Activated T-helper 1 cell treated with anti-CD3 and anti-CD28 coated beads, Interleukin-12 subunit alpha, Interleukin-12 subunit beta, Interleukin-2, Interleukin-4 antibody, amounts not matched to agents 30 ng/mL and 10 ng/mL and 1 ng/mL, durations not matched to agents 14 hours and 24 hours and 36 hours (primary cell): Measurements from ENCODE around the gene SLFN12L. TPM values are rescaled to one million over a fixed set of nuclear protein-coding genes. Genes with fewer than 3 reads are reported as not detected.
A peak's percentile ranks its signal among the peaks of the same experiment; 100 is the strongest.
"Not testable (repeated sequence)": the region's sequence is repeated elsewhere in the genome, so short reads cannot be mapped to it uniquely, and the experiment has no call there.

Experiments
- DNase-seq: peaks from one replicate; pipeline ENCODE4 v3.0.0; 2021; ENCODE audit warnings: low spot score
- H3K27ac Mint-ChIP-seq: one replicate; pipeline ENCODE4 v1.8.0; 2021; ENCODE audit warnings: mild to moderate bottlenecking, mixed read lengths
- H3K27me3 Mint-ChIP-seq: one replicate; pipeline ENCODE4 v1.8.0; 2022; ENCODE audit warnings: mild to moderate bottlenecking, moderate library complexity, mixed read lengths; ENCODE audit not compliant: insufficient read depth
- H3K36me3 Mint-ChIP-seq: one replicate; pipeline ENCODE4 v1.8.0; 2021; ENCODE audit warnings: low read depth, mixed read lengths
- H3K4me1 Mint-ChIP-seq: one replicate; pipeline ENCODE4 v1.8.0; 2021; ENCODE audit warnings: low read depth, mixed read lengths
- H3K4me3 Mint-ChIP-seq: one replicate; pipeline ENCODE4 v1.8.0; 2021; ENCODE audit warnings: mild to moderate bottlenecking, moderate library complexity, mixed read lengths
- H3K9me3 Mint-ChIP-seq: one replicate; pipeline ENCODE4 v1.8.0; 2021; ENCODE audit warnings: mixed read lengths
- intact Hi-C: fragments of 100-400 bp; cut with micrococcal nuclease; formaldehyde crosslinking; loops from one replicate; pipeline ENCODE4 v1.15.1; 2024
- total RNA-seq: library from RNA; stranded (reverse); gene quantifications from 2 replicates; pipeline ENCODE4 v1.2.3, GENCODE V29; 2022

Gene SLFN12L
- total RNA-seq, result 45.2 and 49.3 TPM in 2 replicates

GRCh38 chr17:35537601-35538141 lies at the start of gene SLFN12L:
Gene SLFN12L, minus strand, starts transcription at chr17:35537678. Its CDS starts 15,314 bp downstream, at chr17:35522364.
- Mint-ChIP-seq H3K27me3 (no peaks in the 10 kb centered on the region), H3K9me3 (no peaks in the 10 kb centered on the region), H3K4me1 (peaks cover 54% of the 10 kb centered on the region), H3K27ac (peak within 1 kb of the TSS; percentile 100), H3K36me3 (peaks cover 13% of the 10 kb centered on the region), H3K4me3 (peak within 1 kb of the TSS; percentile 85)
- DNase-seq, result peak; percentile 61
- intact Hi-C loops, result loop anchor here (1.0 to 10.0 kb wide), 12 partner anchors 17 to 473 kb away; partner anchors contain the start of genes AP2B1, NLE1, PEX12 and RFFL

DNA sequence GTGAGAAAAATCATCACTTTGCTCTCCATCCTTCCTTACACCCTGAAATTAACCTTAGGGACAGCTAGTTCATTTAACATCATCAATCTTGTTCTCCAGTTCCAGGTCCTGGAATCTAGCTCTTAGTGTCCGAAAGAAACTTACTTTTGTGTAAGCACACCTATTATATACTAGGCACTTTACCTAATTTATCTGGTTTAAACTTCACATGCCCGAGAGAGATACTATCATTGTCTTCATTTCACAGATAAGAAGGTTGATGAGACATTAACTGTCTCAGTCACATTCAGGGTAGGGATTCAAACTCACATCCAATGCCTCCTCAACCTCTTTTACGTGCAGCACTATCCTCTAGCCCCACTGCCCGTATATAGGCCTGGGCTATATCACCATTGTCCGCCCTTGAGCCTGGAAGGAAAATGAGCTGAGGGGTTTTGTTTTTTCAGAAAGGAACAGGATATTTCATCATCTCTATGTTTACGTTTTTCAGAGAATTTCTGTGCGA lies 49.1 kb upstream of the SLFN12L start:
- no peaks in the 10 kb centered on the region for H3K9me3 Mint-ChIP-seq
- peaks cover 5% of the 10 kb centered on the region for H3K27me3 Mint-ChIP-seq
- intact Hi-C loops, result loop anchor here (1.0 to 5.0 kb wide), 9 partner anchors 8 to 414 kb away; partner anchors contain the start of genes PEX12, SLFN12L, SLFN13 and TAF15
- H3K36me3 Mint-ChIP-seq, result peaks cover 3% of the 10 kb centered on the region
- no peak for DNase-seq
- peaks cover 38% of the 10 kb centered on the region for H3K4me1 Mint-ChIP-seq
- peak overlapping the region; percentile 96 for H3K27ac Mint-ChIP-seq
- peak overlapping the region; percentile 94 for H3K4me3 Mint-ChIP-seq

DNA sequence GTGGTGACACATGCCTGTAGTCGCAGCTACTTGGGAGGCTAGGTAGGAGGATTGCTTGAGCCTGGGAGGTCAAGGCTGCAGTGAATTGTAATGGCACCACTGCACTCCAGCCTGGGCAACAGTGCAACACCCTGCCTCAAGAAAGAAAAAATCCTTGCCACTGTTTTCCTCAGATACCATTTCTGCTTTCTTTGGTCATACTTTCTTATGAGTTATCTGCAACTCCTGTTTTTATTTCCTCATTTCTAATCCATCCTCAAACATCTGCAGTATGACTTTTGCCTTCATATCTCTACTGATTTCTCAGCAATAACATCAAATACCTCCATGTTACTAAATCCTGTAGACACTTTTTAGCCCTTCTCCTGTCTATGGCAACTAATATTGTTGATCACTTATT lies 46.6 kb upstream of the SLFN12L start:
- DNase-seq, result no peak
- intact Hi-C loops, result no loop called here
- no peak overlapping the region for H3K4me3 Mint-ChIP-seq

GRCh38 chr17:35578929-35579432 lies 41.5 kb upstream of the SLFN12L start:
- H3K9me3 Mint-ChIP-seq, result no peaks in the 10 kb centered on the region
- H3K36me3 Mint-ChIP-seq, result peaks cover 12% of the 10 kb centered on the region
- peak overlapping the region; percentile 99 for H3K27ac Mint-ChIP-seq
- intact Hi-C loops, result loop anchor here (1.0 to 5.0 kb wide), 5 partner anchors 8 to 437 kb away; partner anchors contain the start of genes AP2B1, NLE1, SLFN12L and SLFN5
- peaks cover 36% of the 10 kb centered on the region for H3K4me1 Mint-ChIP-seq
- DNase-seq, result no peak
- H3K4me3 Mint-ChIP-seq, result peak overlapping the region; percentile 100
- H3K27me3 Mint-ChIP-seq, result peaks cover 2% of the 10 kb centered on the region

More for the DNA sequence above, 46.6 kb upstream of the SLFN12L start:
- peaks cover 5% of the 10 kb centered on the region for H3K27me3 Mint-ChIP-seq
- H3K9me3 Mint-ChIP-seq, result no peaks in the 10 kb centered on the region
- H3K36me3 Mint-ChIP-seq, result peaks cover 3% of the 10 kb centered on the region
- peaks cover 32% of the 10 kb centered on the region for H3K4me1 Mint-ChIP-seq
- no peak overlapping the region for H3K27ac Mint-ChIP-seq

GRCh38 chr17:35578197-35578928 lies 40.9 kb upstream of the SLFN12L start, which contains the start of gene PEX12:
Gene PEX12, minus strand, starts transcription at chr17:35578571. Its CDS starts 550 bp downstream, at chr17:35578021.
- H3K9me3 Mint-ChIP-seq, result no peaks in the 10 kb centered on the region
- H3K4me3 Mint-ChIP-seq, result peak within 1 kb of the TSS; percentile 100
- H3K27ac Mint-ChIP-seq, result peak within 1 kb of the TSS; percentile 99
- H3K27me3 Mint-ChIP-seq, result peaks cover 2% of the 10 kb centered on the region
- intact Hi-C loops, result loop anchor here (1.0 to 5.0 kb wide), 5 partner anchors 9 to 436 kb away; partner anchors contain the start of genes AP2B1, NLE1, SLFN12L and SLFN5
- H3K4me1 Mint-ChIP-seq, result peaks cover 36% of the 10 kb centered on the region
- peaks cover 12% of the 10 kb centered on the region for H3K36me3 Mint-ChIP-seq
- DNase-seq, result peak; percentile 82

DNA sequence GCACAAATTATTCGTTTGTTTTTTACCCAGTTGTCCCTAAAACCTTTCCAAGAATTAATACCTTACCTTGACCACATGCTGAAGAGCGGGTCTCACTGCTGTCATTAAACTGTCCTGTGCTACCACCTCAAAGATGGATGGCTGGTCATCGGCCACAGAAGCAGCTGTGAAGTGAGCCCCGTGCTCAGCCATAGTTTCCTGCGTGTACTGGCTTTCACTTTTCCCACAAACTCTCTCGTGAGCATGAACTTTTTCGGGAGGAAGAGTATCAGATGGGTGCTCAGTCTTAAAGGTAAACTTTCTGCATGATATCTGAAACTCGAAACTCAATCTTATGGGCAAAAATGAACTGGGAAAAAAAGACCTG lies 40.3 kb upstream of the SLFN12L start:
- H3K4me3 Mint-ChIP-seq, result peak overlapping the region; percentile 100
- H3K4me1 Mint-ChIP-seq, result peaks cover 36% of the 10 kb centered on the region
- H3K36me3 Mint-ChIP-seq, result peaks cover 12% of the 10 kb centered on the region
- intact Hi-C loops, result loop anchor here (1.0 to 5.0 kb wide), 5 partner anchors 9 to 436 kb away; partner anchors contain the start of genes AP2B1, NLE1, SLFN12L and SLFN5
- H3K9me3 Mint-ChIP-seq, result no peaks in the 10 kb centered on the region
- peaks cover 2% of the 10 kb centered on the region for H3K27me3 Mint-ChIP-seq
- H3K27ac Mint-ChIP-seq, result peak overlapping the region; percentile 99
- DNase-seq, result no peak

- Mint-ChIP-seq H3K4me3 (no peak overlapping the region), H3K27me3 (no peaks in the 10 kb centered on the region), H3K4me1 (peaks cover 36% of the 10 kb centered on the region), H3K36me3 (peaks cover 12% of the 10 kb centered on the region), H3K9me3 (no peaks in the 10 kb centered on the region), H3K27ac (no peak overlapping the region)
- no peak for DNase-seq
- intact Hi-C loops, result loop anchor here (5.0 kb wide), 1 partner anchor 433 kb away; the partner anchor contains the start of gene NLE1
Observed at GRCh38 chr17:35575759-35576158, 38.3 kb upstream of the SLFN12L start.

GRCh38 chr17:35569405-35569804 lies 31.9 kb upstream of the SLFN12L start:
- peak overlapping the region; percentile 69 for H3K27ac Mint-ChIP-seq
- peak overlapping the region; percentile 85 for H3K4me3 Mint-ChIP-seq
- no peak for DNase-seq
- intact Hi-C loops, result no loop called here
- peaks cover 7% of the 10 kb centered on the region for H3K36me3 Mint-ChIP-seq
- peaks cover 4% of the 10 kb centered on the region for H3K27me3 Mint-ChIP-seq
- no peaks in the 10 kb centered on the region for H3K9me3 Mint-ChIP-seq
- H3K4me1 Mint-ChIP-seq, result peaks cover 28% of the 10 kb centered on the region

DNA sequence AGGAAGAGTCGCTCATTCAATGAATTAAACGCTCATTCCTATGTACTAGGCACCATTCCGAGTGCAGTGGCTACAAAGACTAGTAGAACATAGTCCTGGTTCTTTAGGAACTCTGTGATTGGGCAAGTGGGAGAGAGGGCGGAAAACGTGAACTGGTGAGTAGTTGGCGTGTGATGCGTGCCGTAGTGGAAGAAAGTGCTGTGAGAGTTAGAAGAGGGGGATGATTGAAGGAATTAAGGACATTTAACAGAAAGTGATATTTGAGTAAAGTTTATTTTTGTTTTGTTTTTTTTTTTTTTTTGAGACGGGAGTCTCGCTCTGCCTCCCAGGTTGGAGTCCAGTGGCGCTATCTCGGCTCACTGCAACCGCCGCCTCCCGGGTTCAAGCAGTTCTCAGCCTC lies 31.1 kb upstream of the SLFN12L start:
- peaks cover 28% of the 10 kb centered on the region for H3K4me1 Mint-ChIP-seq
- peaks cover 7% of the 10 kb centered on the region for H3K36me3 Mint-ChIP-seq
- intact Hi-C loops, result loop anchor here (1.0 kb wide), 3 partner anchors 10 to 31 kb away; partner anchors contain the start of genes AP2B1, PEX12 and SLFN12L
- H3K9me3 Mint-ChIP-seq, result no peaks in the 10 kb centered on the region
- H3K27ac Mint-ChIP-seq, result peak overlapping the region; percentile 79
- peak overlapping the region; percentile 85 for H3K4me3 Mint-ChIP-seq
- peaks cover 8% of the 10 kb centered on the region for H3K27me3 Mint-ChIP-seq
- DNase-seq, result no peak

- Mint-ChIP-seq H3K27me3 (peaks cover 8% of the 10 kb centered on the region), H3K4me3 (peak overlapping the region; percentile 85), H3K36me3 (peaks cover 7% of the 10 kb centered on the region), H3K9me3 (no peaks in the 10 kb centered on the region), H3K27ac (no peak overlapping the region), H3K4me1 (peaks cover 28% of the 10 kb centered on the region)
- no peak for DNase-seq
- intact Hi-C loops, result no loop called here
Observed at GRCh38 chr17:35566968-35567367, 29.5 kb upstream of the SLFN12L start.

- H3K4me3 Mint-ChIP-seq, DNase-seq, H3K27ac Mint-ChIP-seq, intact Hi-C loops, H3K4me1 Mint-ChIP-seq, H3K9me3 Mint-ChIP-seq, H3K36me3 Mint-ChIP-seq: not testable (repeated sequence)
- peaks cover 19% of the 10 kb centered on the region for H3K27me3 Mint-ChIP-seq
Observed at GRCh38 chr17:35563181-35563580, 25.7 kb upstream of the SLFN12L start.

DNA sequence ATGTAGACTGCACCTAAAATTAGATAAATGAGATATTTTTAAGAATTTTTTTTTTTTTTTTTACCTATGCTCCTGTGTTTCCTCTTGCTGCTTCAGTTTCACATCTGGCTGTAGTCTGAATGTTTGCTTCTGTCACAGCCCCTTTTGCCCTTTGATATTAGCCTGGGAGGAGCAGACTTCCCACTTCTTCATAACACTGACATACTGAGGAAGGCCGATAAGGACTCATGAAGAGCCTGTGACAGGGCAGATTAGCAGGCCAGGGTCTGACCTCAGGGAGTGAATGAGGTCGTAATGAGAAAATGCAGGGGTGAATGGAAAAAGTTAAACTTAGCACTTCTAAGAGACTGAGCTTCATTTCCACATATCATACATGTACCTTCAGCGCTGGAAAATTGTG lies 23.2 kb upstream of the SLFN12L start, which contains the start of gene SLFN14:
Gene SLFN14 (minus strand): TSS at position 117 of the 400 bp plus-strand sequence. CDS start 2,757 bp downstream, outside the sequence.
- no peaks in the 10 kb centered on the region for H3K36me3 Mint-ChIP-seq
- peak within 1 kb of the TSS; percentile 67 for H3K27ac Mint-ChIP-seq
- no peaks in the 10 kb centered on the region for H3K9me3 Mint-ChIP-seq
- DNase-seq, result no peak
- intact Hi-C loops, result no loop called here
- no peak within 1 kb of the TSS for H3K4me3 Mint-ChIP-seq
- peaks cover 14% of the 10 kb centered on the region for H3K27me3 Mint-ChIP-seq
- peaks cover 4% of the 10 kb centered on the region for H3K4me1 Mint-ChIP-seq
